Measurements from ENCODE around the gene SDK1. TPM values are rescaled to one million over a fixed set of nuclear protein-coding genes. Genes with fewer than 3 reads are reported as not detected.

SDK1 gene
- total RNA-seq, 1 donor, result 0.36 TPM

DNA sequence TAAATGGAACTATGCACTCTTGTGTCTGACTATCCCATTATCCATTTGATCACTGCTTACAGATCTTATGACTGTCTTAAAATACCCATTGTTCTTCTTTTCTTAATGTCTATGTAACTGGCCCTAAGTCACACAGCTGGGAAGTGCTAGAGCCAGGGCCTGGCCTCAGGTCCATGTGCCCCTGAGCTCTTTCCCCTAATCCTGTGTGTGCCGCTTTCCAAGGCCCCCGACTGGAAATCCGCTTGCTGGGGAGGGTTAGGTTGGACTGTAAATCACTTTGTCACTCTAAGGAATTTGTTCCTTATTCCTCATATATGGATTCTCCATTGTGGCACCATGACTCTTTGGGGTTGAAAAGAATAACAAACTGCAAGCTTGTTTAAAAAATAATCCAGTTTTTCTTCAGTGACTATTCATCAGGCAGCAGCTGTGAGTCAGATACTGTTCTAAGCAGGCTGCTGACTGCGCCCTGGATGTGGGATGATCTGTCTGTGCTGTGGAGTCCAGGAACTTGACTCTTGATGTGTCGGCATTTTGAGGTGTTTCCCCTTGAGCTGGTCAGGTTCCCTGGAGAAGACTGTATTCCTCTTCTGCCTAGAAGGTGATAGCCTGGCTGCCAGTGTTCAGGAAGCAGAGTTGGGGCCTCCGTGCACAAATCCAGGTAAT lies 236.3 kb downstream of the SDK1 start:
- Histone ChIP-seq H3K79me2 (ENCODE audit: insufficient read depth, low read length) (no peaks in the 10 kb centered on the region), H3K4me1 (ENCODE audit: insufficient read depth, low read length) (no peaks in the 10 kb centered on the region), H3K4me2 (ENCODE audit: insufficient read depth, low read length) (no peak overlapping the region), H3K9me3 (ENCODE audit: low read depth, low read length) (no peaks in the 10 kb centered on the region), H3K27ac (ENCODE audit: low read depth, low read length) (no peak overlapping the region), H3K27me3 (ENCODE audit: insufficient read depth, low read length) (no peaks in the 10 kb centered on the region), H4K20me1 (ENCODE audit: insufficient read depth, low read length) (no peaks in the 10 kb centered on the region), H2AFZ (ENCODE audit: low read length) (peak overlapping the region; percentile 20), H3K4me3 (ENCODE audit: insufficient read depth, low read length) (no peak overlapping the region), H3K36me3 (ENCODE audit: insufficient read depth, low read length) (no peaks in the 10 kb centered on the region)
- DNase-seq (ENCODE audit: insufficient read length, low spot score, missing footprints), result peak; percentile 69
- TF ChIP-seq, protein P1, sequence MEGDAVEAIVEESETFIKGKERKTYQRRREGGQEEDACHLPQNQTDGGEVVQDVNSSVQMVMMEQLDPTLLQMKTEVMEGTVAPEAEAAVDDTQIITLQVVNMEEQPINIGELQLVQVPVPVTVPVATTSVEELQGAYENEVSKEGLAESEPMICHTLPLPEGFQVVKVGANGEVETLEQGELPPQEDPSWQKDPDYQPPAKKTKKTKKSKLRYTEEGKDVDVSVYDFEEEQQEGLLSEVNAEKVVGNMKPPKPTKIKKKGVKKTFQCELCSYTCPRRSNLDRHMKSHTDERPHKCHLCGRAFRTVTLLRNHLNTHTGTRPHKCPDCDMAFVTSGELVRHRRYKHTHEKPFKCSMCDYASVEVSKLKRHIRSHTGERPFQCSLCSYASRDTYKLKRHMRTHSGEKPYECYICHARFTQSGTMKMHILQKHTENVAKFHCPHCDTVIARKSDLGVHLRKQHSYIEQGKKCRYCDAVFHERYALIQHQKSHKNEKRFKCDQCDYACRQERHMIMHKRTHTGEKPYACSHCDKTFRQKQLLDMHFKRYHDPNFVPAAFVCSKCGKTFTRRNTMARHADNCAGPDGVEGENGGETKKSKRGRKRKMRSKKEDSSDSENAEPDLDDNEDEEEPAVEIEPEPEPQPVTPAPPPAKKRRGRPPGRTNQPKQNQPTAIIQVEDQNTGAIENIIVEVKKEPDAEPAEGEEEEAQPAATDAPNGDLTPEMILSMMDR (IDR thresholded peaks at IDR 0.05; ENCODE audit: extremely low read depth, low read depth, low read length), result no peak

DNA sequence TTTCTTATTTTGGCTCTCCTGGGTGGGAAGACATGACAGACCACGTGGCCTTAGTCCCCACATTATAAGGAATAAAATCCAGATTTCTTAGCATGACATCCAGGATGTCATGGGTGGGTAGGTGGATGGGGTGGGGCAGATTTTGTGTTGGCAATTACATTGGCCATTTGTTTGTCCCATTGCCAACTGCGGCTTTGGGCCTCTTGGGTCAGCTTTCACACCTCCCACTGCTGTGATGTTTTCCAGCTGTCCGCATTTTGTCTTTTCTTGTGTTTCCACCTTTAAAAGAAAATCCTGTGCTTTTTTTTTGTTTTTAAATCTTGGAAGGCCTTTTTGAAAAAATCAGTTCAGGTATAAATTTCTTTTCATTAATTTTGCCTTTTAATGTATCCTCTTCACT lies 237.0 kb downstream of the SDK1 start:
- Histone ChIP-seq H3K9me3 (ENCODE audit: low read depth, low read length) (no peaks in the 10 kb centered on the region), H3K4me1 (ENCODE audit: insufficient read depth, low read length) (no peaks in the 10 kb centered on the region), H3K27ac (ENCODE audit: low read depth, low read length) (no peak overlapping the region), H3K4me3 (ENCODE audit: insufficient read depth, low read length) (no peak overlapping the region), H3K4me2 (ENCODE audit: insufficient read depth, low read length) (no peak overlapping the region), H3K79me2 (ENCODE audit: insufficient read depth, low read length) (no peaks in the 10 kb centered on the region), H2AFZ (ENCODE audit: low read length) (no peak overlapping the region), H3K27me3 (ENCODE audit: insufficient read depth, low read length) (no peaks in the 10 kb centered on the region), H4K20me1 (ENCODE audit: insufficient read depth, low read length) (no peaks in the 10 kb centered on the region), H3K36me3 (ENCODE audit: insufficient read depth, low read length) (no peaks in the 10 kb centered on the region)
- DNase-seq (ENCODE audit: insufficient read length, low spot score, missing footprints), result no peak
- TF ChIP-seq, protein P1 (IDR thresholded peaks at IDR 0.05; ENCODE audit: extremely low read depth, low read depth, low read length), result no peak

DNA sequence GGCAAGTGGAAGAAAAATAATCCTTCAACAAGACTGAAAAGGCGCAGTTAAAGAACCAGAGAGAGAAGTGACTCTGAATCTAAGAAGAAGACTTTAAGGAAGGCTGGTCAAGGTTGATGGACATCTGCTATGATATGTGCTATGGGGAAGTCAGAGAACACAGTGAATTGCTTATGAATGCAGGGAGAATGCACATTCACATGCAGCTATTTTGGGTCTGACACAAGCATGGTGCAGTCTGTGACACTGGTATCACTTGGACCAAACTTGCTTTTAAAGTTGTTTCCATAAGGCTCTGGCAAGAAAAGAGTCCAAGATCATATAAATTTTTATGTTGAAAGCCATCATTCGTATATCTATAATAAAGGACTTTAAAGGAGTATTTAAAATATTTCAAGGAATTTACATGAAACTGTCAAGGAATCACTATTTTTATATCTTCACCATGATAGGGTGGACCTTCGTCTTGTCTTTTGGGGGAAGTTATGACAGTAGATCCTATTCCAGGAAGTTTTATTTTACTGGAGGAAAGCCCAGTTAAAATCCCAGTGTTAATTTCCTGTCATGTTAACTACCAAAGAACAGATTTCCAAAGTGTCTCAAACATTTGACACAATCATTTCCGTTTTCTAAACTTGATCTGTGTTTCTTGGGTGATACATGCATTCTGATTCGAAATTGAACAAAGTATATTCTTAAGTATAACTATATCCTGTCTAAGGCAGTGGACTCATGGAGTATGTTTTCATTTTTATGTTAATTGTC lies 239.6 kb downstream of the SDK1 start:
- no peaks in the 10 kb centered on the region for H3K36me3 ChIP-seq (ENCODE audit: insufficient read depth, low read length)
- H3K27ac ChIP-seq (ENCODE audit: low read depth, low read length), result no peak overlapping the region
- no peak overlapping the region for H2AFZ ChIP-seq (ENCODE audit: low read length)
- TF ChIP-seq, protein P1 (IDR thresholded peaks at IDR 0.05; ENCODE audit: extremely low read depth, low read depth, low read length), result no peak
- H3K9me3 ChIP-seq (ENCODE audit: low read depth, low read length), result no peaks in the 10 kb centered on the region
- no peak overlapping the region for H3K4me3 ChIP-seq (ENCODE audit: insufficient read depth, low read length)
- H4K20me1 ChIP-seq (ENCODE audit: insufficient read depth, low read length), result no peaks in the 10 kb centered on the region
- no peaks in the 10 kb centered on the region for H3K4me1 ChIP-seq (ENCODE audit: insufficient read depth, low read length)
- no peak for DNase-seq (ENCODE audit: insufficient read length, low spot score, missing footprints)
- no peaks in the 10 kb centered on the region for H3K27me3 ChIP-seq (ENCODE audit: insufficient read depth, low read length)
- no peaks in the 10 kb centered on the region for H3K79me2 ChIP-seq (ENCODE audit: insufficient read depth, low read length)
- no peak overlapping the region for H3K4me2 ChIP-seq (ENCODE audit: insufficient read depth, low read length)

DNA sequence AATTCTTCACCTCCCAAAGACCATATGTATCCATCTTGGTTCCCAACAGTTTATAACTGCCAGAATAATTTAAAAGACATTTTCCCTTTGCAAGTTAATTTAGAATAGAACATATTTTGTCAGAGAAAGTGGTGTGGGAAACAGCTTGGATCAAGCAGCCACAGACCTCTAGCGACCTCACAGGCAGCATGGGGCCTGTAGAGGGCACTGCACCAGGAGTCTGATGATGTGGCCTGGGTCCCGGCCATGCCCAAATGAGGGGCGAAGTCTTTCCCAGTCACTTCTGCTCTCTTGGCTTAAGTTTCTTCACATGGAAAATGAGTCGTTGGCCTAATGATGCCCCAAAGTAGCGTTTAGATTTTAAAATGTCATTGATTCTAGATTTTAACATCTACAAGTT lies 243.2 kb downstream of the SDK1 start:
- TF ChIP-seq, protein P1 (IDR thresholded peaks at IDR 0.05; ENCODE audit: extremely low read depth, low read depth, low read length), result no peak
- no peak overlapping the region for H3K4me2 ChIP-seq (ENCODE audit: insufficient read depth, low read length)
- H3K9me3 ChIP-seq (ENCODE audit: low read depth, low read length), result no peaks in the 10 kb centered on the region

More for the DNA sequence above, 243.2 kb downstream of the SDK1 start:
- no peak for DNase-seq (ENCODE audit: insufficient read length, low spot score, missing footprints)
- H3K4me1 ChIP-seq (ENCODE audit: insufficient read depth, low read length), result no peaks in the 10 kb centered on the region
- no peaks in the 10 kb centered on the region for H3K27me3 ChIP-seq (ENCODE audit: insufficient read depth, low read length)
- H4K20me1 ChIP-seq (ENCODE audit: insufficient read depth, low read length), result no peaks in the 10 kb centered on the region
- no peaks in the 10 kb centered on the region for H3K36me3 ChIP-seq (ENCODE audit: insufficient read depth, low read length)
- no peak overlapping the region for H3K27ac ChIP-seq (ENCODE audit: low read depth, low read length)
- H2AFZ ChIP-seq (ENCODE audit: low read length), result no peak overlapping the region
- H3K4me3 ChIP-seq (ENCODE audit: insufficient read depth, low read length), result no peak overlapping the region
- no peaks in the 10 kb centered on the region for H3K79me2 ChIP-seq (ENCODE audit: insufficient read depth, low read length)

Data from osteoblast (primary cell).